GM12892 (cell line): ENCODE data around the gene RPS6KA2.

Source experiments
- POLR2A ChIP-seq: IDR thresholded peaks from 2 replicates; pipeline ENCODE4 v1.6.1; 2011; ENCODE audit warnings: low read depth, low read length, control low read depth
- POLR2AphosphoS5 ChIP-seq: IDR thresholded peaks from 2 replicates; pipeline ENCODE4 v1.6.1; 2011; ENCODE audit warnings: low read depth, low read length, control low read depth

DNA sequence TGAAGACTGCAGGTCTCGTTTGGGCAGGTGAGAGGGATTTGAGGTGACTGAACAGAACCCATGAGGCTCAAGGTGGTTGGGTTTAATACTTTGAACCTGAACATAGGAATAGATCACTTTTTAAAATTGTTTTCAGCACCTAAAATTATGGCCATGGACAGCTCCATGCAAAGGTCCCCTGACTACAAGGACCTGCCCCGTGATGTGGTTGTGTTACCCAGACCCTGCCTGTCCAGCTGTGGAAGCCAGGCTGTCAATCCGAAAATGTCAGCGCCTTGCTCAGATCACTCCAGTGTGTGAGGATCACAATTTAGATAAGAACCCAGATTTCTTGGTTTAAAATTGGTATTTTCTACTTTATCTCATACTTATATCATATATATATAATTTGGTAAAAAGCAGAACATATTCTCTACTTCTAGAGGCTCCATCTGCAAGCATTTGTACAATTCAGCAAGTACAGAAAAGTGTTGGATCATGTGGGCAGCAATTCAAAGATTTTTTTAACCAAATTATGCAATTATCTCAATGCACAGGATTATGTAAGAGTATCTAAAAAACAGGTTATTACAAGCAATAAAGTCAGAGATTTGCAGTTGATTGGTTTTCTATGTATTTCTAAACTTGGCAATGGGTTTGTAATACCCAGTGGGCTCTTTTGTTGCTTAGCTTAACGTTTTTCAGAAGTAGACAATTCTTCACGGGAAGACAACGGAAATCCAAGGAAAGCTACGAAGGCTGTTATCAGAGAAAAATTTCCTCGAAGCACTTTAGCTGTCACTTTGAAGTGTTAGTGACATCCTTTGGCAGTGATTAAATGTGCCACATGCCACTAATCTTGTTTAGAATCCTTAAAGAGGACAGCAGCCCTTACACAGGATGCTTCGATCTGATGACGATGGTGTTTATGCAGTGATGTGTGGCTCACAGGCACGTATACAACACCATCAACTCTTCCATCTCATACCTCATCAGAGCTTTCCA lies 24.1 kb upstream of the RPS6KA2 start:
- TF ChIP-seq POLR2AphosphoS5: no peak
- no peak for TF ChIP-seq POLR2A
